Measurements from ENCODE around the gene IL17RE.

IL17RE gene

DNA sequence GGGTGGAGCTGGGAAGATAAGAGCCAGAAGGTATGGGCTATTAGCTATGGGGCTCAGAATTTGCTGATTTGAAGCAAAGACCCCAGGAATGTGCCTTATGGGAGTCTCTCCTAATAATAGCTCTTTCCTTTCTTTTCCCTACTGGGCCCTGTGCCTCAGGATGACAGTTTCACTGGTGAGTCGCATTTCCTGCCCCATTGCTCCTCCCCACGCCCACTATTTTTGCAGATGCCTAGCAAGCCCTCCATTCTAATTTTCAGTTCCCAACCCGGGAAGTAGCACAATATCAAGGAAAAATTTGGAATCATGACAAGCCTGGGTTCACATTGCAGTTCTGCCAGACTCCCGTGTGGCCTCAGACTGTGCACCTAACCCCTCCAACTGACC is 583 bp downstream of the IL17RE start:
- no peak for FAIRE-seq
- DNase-seq (ENCODE audit: low spot score) = peak; percentile 21

DNA sequence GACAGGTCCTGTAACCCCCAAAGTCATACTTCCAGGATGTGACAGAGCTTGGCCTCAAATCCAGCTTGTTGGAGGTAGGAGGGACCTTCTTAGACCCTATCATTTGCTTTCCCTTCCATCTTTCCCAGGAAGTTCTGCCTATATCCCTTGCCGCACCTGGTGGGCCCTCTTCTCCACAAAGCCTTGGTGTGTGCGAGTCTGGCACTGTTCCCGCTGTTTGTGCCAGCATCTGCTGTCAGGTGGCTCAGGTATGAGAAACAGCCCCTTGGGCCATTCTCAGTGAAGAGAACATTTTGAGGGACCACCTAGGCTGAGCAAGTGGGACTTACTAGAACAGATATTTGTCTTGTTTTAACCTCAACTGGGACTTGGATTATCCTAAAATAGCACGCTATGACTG is 1.3 kb downstream of the IL17RE start:
- DNase-seq (ENCODE audit: low spot score) = no peak
- FAIRE-seq = no peak

DNA sequence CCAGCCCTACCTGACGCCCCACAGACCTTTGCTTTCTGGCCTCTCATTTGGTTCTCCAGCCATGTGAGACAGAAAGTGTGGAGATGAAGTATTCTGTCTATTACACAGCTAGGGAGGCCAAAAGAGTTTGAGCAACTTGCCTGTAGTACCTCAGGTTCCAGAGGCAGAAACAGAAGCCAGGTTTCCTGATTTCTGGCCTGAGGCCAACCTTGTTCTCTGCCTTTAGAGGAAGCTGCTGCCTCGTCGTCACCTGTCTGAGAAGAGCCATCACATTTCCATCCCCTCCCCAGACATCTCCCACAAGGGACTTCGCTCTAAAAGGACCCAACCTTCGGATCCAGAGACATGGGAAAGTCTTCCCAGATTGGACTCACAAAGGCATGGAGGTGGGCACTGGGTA is 3.8 kb downstream of the IL17RE start:
- FAIRE-seq = no peak
- no peak for DNase-seq (ENCODE audit: low spot score)

DNA sequence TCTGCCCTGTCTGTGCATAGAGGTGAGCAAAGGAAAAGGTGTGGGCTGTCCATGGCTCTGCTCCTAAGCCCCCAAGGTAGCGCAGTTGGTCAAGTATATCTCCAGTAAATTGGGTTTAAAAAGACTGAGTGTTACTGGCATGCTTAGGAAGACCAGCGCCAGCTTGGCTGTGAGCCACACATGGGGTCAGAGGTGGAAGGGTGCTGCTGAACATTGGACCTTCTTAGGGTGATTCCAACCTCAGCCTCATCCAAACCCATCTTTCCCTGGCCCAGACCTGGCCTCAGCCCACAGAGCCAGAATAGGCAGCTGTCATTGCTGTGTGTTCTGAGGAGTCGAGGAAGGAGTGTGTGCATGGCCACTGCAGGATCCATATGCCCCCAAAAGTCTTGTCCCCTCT is 5.6 kb downstream of the IL17RE start:
- DNase-seq (ENCODE audit: low spot score) = no peak
- no peak for FAIRE-seq

DNA sequence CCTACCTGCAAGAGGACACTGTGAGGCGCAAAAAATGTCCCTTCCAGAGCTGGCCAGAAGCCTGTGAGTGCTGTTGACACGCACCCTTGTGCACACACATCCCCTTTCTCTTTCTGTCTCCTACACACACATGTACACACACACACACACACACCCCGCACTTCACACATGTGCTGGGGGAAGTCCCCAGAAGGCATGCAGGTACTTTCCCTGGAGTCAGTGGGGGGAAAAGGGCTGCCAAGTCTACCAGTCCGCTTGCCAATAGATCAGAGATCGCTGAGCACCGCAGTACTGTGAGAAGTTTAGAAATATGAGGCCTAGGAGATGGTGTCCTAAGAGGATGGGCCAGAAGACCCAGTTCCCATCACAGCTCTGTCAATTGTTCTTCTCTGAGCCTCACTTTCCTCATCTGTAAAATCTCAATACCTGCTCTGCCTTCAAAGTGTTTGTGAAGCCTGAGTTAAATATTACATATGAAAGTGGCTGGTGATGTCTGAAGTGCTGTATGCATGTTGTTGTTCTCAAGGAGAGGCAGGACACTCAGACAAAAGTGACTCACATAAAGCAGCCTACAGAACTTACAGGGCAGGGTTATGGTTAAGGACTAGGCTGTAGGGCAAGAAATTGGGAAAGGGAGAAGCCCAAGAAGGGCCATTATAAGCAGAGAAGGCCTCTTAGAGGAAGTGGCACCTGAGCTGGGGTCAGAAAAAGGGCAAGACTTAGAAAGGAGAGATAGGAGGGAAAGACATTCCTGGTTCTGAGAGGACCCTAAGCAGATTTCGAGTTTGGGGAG is 6.8 kb downstream of the IL17RE start:
- FAIRE-seq = no peak
- no peak for DNase-seq (ENCODE audit: low spot score)

DNA sequence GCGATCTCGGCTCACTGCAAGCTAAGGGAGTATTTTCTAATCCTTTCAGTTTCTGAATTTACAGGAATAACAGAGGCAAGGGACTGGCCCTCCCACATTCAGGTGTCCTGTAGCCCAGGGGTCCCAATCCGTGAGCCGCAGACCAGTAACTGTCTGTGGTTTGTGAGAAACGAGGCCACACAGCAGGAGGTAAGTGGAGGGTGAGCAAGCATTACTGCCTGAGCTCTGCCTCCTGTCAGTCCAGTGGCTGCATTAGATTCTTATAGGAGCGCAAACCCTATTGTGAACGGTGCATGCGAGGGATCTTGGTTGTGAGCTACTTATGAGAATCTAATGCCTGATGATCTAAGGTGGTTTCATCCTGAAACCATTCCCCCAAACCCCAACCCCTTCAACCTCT is 9.2 kb downstream of the IL17RE start:
- no peak for FAIRE-seq
- peak; percentile 9 for DNase-seq (ENCODE audit: low spot score)

DNA sequence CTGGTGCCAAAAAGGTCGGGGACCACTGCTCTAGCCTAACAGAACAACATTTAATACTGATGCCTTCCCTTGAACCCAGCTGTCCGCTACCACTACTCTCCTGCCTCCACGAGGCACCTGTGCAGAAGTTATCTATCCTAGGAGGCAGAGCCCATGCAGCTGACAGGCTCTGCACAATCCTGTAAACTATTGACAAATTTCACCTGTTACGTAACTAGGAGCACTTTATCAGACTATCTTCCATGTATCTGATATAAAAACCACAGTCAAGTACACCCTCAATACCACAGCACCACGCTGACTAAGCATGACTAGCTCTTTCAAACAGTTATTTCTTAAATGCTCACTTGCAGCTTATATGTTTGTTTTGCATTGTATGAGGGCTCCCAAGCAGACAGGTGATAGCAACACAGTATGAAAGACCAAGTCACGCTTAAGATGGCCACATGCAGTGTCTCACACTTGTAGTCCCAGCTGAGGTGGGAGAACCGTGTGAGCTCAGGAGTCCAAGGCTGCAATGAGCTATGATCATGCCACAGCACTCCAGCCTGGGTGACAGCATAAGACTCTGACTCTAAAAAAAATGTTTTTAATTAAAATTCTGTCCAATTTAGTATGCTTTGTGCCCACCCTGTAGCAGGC is 9.8 kb downstream of the IL17RE start:
- peak; percentile 78 for DNase-seq (ENCODE audit: low spot score)
- peak; percentile 65 for FAIRE-seq

DNA sequence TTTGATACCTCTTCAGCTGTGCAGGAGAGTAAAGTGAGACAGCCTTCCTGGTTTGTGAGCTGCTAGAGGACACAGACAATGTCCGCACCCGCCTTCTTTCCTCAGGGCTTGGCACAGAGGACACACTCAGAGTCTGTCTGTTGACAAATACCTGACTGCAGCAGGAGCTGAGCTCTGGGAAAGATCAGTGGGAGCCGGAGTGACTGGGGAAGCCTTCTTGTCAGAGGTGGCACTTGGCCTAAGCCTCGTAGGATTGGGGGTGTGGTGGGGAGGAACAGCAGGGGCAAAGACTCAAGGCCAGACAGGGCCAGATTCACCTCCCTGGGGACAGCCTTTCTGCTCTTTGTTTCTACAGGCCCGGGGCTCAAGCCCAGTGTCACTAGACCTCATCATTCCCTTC is 11.0 kb downstream of the IL17RE start:
- DNase-seq (ENCODE audit: low spot score) (no peak), FAIRE-seq (no peak)

DNA sequence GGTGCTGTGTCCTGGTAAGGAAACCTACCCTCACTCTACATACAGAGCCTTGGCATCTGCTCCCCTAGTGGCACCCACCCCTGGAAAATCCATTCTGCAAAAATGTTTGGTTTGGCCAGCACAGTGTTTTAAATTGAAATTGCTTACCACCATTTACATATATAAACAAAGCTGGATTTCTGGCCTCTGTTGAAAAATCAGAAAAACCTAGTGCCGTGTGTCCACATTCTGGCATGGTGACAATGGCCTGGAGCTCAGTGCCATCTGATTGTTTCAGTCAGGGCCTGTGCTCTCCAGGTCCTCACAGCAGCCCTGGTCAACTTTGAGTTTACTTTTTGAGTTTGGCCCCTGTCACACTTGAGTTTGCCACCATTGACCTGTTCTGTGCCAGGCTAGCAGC is 11.4 kb downstream of the IL17RE start:
- FAIRE-seq = no peak
- no peak for DNase-seq (ENCODE audit: low spot score)

DNA sequence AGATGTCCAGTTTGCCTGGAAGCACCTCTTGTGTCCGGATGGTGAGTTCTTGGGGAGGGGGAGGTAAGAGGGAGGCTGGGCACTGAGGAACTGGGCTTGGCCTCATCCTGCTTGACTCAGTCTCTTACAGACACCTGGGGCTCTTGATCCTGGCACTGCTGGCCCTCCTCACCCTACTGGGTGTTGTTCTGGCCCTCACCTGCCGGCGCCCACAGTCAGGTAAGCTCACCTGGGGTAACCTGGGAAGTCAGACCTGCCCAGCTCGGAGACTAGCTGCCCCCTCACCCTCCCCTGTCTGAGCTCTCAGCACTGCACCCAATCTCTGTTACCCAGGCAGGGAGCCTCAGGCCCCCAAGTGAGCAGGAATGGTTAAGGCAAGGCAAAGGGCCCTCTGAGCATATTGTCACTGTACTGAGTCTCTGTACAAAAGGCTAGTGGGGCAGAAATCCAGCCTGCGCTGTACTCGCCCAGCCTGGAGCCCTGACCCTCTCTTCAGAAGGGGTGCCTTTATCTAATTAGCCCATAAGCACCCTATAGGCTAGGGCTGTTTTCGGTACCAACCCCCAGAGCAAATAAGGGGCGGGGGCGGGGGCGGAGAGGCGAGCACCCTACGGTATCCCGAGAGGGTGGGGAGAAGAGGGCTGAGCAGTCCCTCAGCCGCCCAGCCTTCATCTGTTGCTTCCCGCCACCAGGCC is 12.1 kb downstream of the IL17RE start:
- FAIRE-seq (no peak), DNase-seq (ENCODE audit: low spot score) (no peak)

DNA sequence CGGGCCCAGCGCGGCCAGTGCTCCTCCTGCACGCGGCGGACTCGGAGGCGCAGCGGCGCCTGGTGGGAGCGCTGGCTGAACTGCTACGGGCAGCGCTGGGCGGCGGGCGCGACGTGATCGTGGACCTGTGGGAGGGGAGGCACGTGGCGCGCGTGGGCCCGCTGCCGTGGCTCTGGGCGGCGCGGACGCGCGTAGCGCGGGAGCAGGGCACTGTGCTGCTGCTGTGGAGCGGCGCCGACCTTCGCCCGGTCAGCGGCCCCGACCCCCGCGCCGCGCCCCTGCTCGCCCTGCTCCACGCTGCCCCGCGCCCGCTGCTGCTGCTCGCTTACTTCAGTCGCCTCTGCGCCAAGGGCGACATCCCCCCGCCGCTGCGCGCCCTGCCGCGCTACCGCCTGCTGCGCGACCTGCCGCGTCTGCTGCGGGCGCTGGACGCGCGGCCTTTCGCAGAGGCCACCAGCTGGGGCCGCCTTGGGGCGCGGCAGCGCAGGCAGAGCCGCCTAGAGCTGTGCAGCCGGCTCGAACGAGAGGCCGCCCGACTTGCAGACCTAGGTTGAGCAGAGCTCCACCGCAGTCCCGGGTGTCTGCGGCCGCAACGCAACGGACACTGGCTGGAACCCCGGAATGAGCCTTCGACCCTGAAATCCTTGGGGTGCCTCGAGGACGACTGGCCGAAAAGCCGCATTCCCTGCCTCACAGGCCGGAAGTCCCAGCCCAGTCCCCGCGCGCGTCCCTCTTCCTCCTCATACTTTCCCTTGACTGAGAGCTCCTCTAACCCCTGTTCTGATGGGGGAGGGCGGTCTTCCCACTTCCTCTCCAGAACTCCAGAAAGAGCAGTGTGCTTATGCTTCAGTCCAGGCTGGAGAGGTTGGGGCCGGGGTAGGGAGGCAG is 12.8 kb downstream of the IL17RE start:
- FAIRE-seq (no peak), DNase-seq (ENCODE audit: low spot score) (peak; percentile 34)

DNA sequence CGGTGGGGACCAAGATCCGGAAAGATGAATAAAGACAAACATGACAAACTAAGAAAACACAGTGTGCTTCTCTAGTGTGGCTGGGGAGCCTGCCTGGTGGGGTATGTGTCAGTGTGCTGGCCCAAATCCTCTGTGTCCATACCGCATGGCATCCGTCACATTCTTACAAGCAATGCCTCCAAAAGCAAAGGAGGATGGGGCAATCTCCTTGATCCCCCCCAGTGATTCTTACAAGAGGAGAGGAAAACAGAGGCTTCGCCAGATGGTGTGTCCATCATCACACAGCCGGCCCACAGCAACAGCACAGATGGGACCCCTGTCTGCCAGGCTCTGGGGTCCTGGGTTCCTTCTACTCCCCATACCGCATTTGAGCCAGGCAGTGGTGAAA is 13.7 kb downstream of the IL17RE start:
- DNase-seq (ENCODE audit: low spot score) (no peak), FAIRE-seq (no peak)

DNA sequence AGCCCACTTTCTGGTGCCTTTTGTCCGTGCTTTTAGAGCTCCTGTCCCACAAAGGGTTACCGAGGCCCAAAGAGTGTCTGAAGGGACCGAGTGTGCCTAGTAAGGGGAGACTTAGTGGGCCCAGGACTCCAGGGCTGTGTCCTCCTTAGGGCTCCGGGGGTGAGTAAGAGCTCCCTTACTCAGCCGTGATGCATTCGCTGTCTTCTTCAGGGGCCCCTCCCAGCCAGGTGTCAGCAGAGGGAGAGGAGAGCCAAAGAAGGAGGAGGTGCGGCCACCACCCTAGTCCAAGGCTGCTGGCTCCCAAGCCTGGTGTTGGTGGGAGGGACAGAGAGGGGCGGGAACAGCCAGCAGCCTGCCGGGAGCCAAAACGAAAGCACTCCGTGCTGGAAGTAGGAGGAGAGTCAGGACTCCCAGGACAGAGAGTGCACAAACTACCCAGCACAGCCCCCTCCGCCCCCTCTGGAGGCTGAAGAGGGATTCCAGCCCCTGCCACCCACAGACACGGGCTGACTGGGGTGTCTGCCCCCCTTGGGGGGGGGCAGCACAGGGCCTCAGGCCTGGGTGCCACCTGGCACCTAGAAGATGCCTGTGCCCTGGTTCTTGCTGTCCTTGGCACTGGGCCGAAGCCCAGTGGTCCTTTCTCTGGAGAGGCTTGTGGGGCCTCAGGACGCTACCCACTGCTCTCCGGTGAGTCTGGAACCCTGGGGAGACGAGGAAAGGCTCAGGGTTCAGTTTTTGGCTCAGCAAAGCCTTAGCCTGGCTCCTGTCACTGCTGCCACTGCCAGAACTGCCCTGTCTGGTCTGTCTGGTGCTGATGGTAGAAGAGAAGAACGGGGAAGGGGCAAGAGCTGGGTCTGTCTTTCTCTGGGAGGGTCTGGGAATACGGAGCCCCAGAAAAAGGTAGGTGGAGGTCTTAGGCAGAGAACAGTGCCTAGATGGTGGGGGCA is 14.4 kb downstream of the IL17RE start, which contains the start of gene IL17RC:
IL17RC (plus strand) TSS at position 365 of the 947 bp plus-strand sequence; CDS start at position 583, 218 bp downstream.
- FAIRE-seq = peak; percentile 55
- DNase-seq (ENCODE audit: low spot score) = peak; percentile 83

DNA sequence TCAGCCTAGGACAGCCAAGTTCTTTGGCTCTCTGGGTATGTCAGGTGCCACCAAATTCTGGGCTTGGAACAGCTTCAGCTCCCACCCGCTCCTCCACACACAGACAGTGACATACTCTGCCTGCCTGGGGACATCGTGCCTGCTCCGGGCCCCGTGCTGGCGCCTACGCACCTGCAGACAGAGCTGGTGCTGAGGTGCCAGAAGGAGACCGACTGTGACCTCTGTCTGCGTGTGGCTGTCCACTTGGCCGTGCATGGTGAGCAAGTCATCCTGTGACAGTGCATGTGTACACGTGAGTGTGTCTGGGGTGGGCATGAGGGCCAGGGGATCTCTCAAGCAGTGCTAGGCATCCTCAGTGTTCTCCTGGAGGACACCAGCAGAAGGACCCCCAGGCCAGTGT is 15.2 kb downstream of the IL17RE start:
- DNase-seq (ENCODE audit: low spot score) = no peak
- no peak for FAIRE-seq

DNA sequence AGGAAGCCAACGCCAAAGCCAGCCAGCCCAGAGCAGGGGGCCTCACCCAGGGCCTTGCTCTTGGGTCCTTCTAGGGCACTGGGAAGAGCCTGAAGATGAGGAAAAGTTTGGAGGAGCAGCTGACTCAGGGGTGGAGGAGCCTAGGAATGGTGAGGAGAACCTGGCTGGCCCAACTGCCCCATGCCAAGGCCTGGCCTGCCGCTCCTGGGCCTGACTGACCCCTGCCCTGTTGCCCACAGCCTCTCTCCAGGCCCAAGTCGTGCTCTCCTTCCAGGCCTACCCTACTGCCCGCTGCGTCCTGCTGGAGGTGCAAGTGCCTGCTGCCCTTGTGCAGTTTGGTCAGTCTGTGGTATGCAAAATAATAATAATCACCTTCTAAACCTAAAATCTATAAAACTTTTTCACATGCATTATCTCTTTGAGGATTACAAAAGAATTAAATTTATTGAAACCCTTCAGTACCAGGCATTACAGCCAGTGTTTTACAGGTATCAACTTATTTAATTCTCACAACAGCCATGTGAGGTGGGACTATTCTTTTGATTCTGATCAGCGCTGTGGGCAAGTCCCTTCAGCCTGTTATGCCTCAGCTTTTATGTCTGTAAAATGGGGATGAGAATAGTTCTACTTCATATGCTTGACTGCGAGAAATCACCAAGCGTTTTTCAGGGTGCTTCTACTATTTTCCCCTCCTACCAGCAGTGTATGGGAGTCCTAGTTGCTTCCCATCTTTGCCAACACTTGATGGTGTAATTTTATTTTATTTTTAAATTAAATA is 15.8 kb downstream of the IL17RE start:
- DNase-seq (ENCODE audit: low spot score) (no peak), FAIRE-seq (no peak)

DNA sequence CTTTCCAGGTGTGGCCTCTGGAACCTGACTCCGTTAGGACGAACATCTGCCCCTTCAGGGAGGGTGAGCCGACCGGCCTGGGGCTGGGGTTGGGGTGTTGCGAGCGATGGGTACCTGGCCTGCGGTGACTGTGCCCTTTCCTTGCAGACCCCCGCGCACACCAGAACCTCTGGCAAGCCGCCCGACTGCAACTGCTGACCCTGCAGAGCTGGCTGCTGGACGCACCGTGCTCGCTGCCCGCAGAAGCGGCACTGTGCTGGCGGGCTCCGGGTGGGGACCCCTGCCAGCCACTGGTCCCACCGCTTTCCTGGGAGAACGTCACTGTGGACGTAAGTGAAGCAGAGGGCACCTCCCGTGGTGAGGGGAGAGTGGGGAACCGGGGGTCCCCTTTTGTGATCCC is 25.5 kb downstream of the IL17RE start:
- DNase-seq (ENCODE audit: low spot score) = no peak
- FAIRE-seq = no peak

DNA sequence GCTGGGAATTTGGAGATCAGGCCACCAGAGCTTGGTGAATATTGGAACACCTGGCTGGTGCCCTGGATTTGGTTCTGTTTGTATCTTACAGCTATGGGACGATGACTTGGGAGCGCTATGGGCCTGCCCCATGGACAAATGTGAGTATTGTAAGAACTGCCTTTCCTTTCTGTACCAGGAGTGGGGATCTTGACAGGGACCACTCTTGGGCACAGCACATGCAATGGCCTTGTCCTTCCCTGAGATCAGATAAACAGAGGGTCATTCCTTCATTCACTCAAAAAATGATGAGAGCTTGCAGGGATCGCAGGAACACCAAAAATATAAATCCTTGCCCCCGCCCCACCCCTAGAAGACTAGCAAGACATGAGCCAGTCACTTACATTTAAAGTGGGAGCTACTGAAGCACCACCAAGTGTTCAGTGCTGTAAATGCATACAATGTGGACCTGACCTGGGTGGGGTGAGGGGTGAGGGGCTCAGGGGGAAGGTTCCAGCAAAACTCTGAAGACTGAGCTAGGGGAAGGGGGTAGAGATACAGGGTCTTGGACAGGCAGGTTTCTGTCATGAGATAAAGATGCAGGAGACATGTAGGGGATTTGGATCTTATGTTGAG is 28.3 kb downstream of the IL17RE start:
- DNase-seq (ENCODE audit: low spot score) (no peak), FAIRE-seq (no peak)

DNA sequence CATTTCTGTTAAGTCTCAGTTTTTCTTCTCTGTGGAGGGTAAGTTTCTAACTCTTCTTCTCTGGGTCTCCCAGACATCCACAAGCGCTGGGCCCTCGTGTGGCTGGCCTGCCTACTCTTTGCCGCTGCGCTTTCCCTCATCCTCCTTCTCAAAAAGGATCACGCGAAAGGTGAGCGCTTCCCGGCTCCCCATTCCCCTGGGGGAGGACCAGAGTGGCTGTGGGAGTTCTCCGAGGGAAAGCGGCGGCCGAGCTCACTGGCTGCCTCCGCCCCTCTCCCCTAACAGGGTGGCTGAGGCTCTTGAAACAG is 29.8 kb downstream of the IL17RE start:
- no peak for FAIRE-seq

DNA sequence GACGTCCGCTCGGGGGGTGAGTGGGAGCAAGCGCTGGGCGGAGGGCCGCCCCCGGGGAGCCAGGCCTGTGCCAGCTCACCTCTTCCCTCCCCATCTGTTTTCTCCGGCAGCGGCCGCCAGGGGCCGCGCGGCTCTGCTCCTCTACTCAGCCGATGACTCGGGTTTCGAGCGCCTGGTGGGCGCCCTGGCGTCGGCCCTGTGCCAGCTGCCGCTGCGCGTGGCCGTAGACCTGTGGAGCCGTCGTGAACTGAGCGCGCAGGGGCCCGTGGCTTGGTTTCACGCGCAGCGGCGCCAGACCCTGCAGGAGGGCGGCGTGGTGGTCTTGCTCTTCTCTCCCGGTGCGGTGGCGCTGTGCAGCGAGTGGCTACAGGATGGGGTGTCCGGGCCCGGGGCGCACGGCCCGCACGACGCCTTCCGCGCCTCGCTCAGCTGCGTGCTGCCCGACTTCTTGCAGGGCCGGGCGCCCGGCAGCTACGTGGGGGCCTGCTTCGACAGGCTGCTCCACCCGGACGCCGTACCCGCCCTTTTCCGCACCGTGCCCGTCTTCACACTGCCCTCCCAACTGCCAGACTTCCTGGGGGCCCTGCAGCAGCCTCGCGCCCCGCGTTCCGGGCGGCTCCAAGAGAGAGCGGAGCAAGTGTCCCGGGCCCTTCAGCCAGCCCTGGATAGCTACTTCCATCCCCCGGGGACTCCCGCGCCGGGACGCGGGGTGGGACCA is 30.4 kb downstream of the IL17RE start:
- no peak for FAIRE-seq
- peak; percentile 66 for DNase-seq (ENCODE audit: low spot score)

More for the DNA sequence above, 29.8 kb downstream of the IL17RE start:
- DNase-seq (ENCODE audit: low spot score) = no peak

Measured in RCC 7860 (cell line).